Skeletal muscle satellite cell (primary cell): Measurements from ENCODE around the gene POU6F2.

ENCODE experiments used
- H3K27me3 ChIP-seq: 2 replicates; pipeline ENCODE4 v1.7.0; 2013; ENCODE audit warnings: low read length; ENCODE audit not compliant: control insufficient read depth, insufficient read depth
- H3K36me3 ChIP-seq: 2 replicates; pipeline ENCODE4 v1.7.0; 2013; ENCODE audit warnings: mild to moderate bottlenecking, control low read depth, low read length; ENCODE audit not compliant: insufficient read depth
- H3K4me1 ChIP-seq: 2 replicates; pipeline ENCODE4 v1.7.0; 2013; ENCODE audit warnings: low read length; ENCODE audit not compliant: control insufficient read depth, insufficient read depth
- H3K4me2 ChIP-seq: 2 replicates; pipeline ENCODE4 v1.7.0; 2013; ENCODE audit warnings: mild to moderate bottlenecking, low read length
- H3K4me3 ChIP-seq: 2 replicates; pipeline ENCODE4 v1.7.0; 2013; ENCODE audit warnings: low read length
- H3K9ac ChIP-seq: 2 replicates; pipeline ENCODE4 v1.7.0; 2013; ENCODE audit warnings: mild to moderate bottlenecking, low read depth, low read length, moderate library complexity
- H3K9me3 ChIP-seq: replicated peaks from 2 replicates; pipeline ENCODE4 v1.7.0; 2013; ENCODE audit warnings: mild to moderate bottlenecking, control low read depth, low read length
- small RNA-seq: library from RNA; depleted of rRNA; stranded (forward); fragments of <200 nt; gene quantifications from one replicate; pipeline ENCODE3, GENCODE V24; 2012

The POU6F2 gene

GRCh38 chr7:39507866-39508551 lies 530.3 kb downstream of the POU6F2 start:
- no peaks in the 10 kb centered on the region for H3K9me3 ChIP-seq
- peaks cover 3% of the 10 kb centered on the region for H3K4me1 ChIP-seq
- no peak overlapping the region for H3K4me3 ChIP-seq
- no peak overlapping the region for H3K4me2 ChIP-seq
- H3K36me3 ChIP-seq: no peaks in the 10 kb centered on the region
- peaks cover 11% of the 10 kb centered on the region for H3K27me3 ChIP-seq
- no peak overlapping the region for H3K9ac ChIP-seq

- Histone ChIP-seq H3K27me3 (peaks cover 10% of the 10 kb centered on the region), H3K4me3 (no peak overlapping the region), H3K4me1 (peaks cover 3% of the 10 kb centered on the region), H3K9ac (no peak overlapping the region), H3K36me3 (no peaks in the 10 kb centered on the region), H3K4me2 (no peak overlapping the region), H3K9me3 (no peaks in the 10 kb centered on the region)
Measured at GRCh38 chr7:39509436-39509835, 531.7 kb downstream of the POU6F2 start.

- Histone ChIP-seq H3K4me1 (peaks cover 3% of the 10 kb centered on the region), H3K4me3 (no peak overlapping the region), H3K36me3 (no peaks in the 10 kb centered on the region), H3K4me2 (no peak overlapping the region), H3K9ac (no peak overlapping the region), H3K27me3 (peaks cover 15% of the 10 kb centered on the region), H3K9me3 (no peaks in the 10 kb centered on the region)
Measured at GRCh38 chr7:39509912-39510311, 532.2 kb downstream of the POU6F2 start.

- peaks cover 21% of the 10 kb centered on the region for H3K27me3 ChIP-seq
- no peaks in the 10 kb centered on the region for H3K36me3 ChIP-seq
- H3K4me3 ChIP-seq: no peak overlapping the region
- H3K4me1 ChIP-seq: no peaks in the 10 kb centered on the region
- no peak overlapping the region for H3K4me2 ChIP-seq
- H3K9ac ChIP-seq: no peak overlapping the region
- no peaks in the 10 kb centered on the region for H3K9me3 ChIP-seq
Measured at GRCh38 chr7:39510864-39511354, 533.2 kb downstream of the POU6F2 start.

GRCh38 chr7:39515534-39516228 lies 538.0 kb downstream of the POU6F2 start:
- peaks cover 32% of the 10 kb centered on the region for H3K27me3 ChIP-seq
- H3K9me3 ChIP-seq: no peaks in the 10 kb centered on the region
- no peak overlapping the region for H3K4me3 ChIP-seq
- H3K4me2 ChIP-seq: no peak overlapping the region
- H3K9ac ChIP-seq: no peak overlapping the region
- H3K4me1 ChIP-seq: no peaks in the 10 kb centered on the region
- H3K36me3 ChIP-seq: no peaks in the 10 kb centered on the region

- Histone ChIP-seq H3K9ac (no peak overlapping the region), H3K9me3 (no peaks in the 10 kb centered on the region), H3K4me2 (no peak overlapping the region), H3K27me3 (peaks cover 32% of the 10 kb centered on the region), H3K4me3 (no peak overlapping the region), H3K36me3 (no peaks in the 10 kb centered on the region), H3K4me1 (no peaks in the 10 kb centered on the region)
Measured at GRCh38 chr7:39516498-39516897, 538.8 kb downstream of the POU6F2 start.

- H3K36me3 ChIP-seq: no peaks in the 10 kb centered on the region
- H3K4me1 ChIP-seq: no peaks in the 10 kb centered on the region
- no peak overlapping the region for H3K4me3 ChIP-seq
- H3K9me3 ChIP-seq: no peaks in the 10 kb centered on the region
- H3K4me2 ChIP-seq: no peak overlapping the region
- peaks cover 32% of the 10 kb centered on the region for H3K27me3 ChIP-seq
- H3K9ac ChIP-seq: no peak overlapping the region
Measured at GRCh38 chr7:39517240-39517639, 539.5 kb downstream of the POU6F2 start.

Small RNA genes lying within 50 kb of the gene (small RNA-seq; reads per million reads assigned to genes)
- gene SNORA20B: 8.2 reads per million, percentile 89 among the genes with 10 or more reads in this experiment
